Suprapubic skin (tissue), 4 donors: Measurements from ENCODE around the gene GPR22. TPM values are rescaled to one million over a fixed set of nuclear protein-coding genes. Genes with fewer than 3 reads are reported as not detected.

Source experiments
- DNase-seq, 2 donors: peaks; one replicate each; pipeline ENCODE4 v3.0.0-alpha.2; 2019; ENCODE audit warnings: low spot score in 2 of 2
- H3K27ac ChIP-seq: fragments of 200-600 bp; sonication (generic); one replicate; pipeline ENCODE4 v1.5.1; 2019
- H3K27me3 ChIP-seq: fragments of 200-600 bp; sonication (generic); one replicate; pipeline ENCODE4 v1.5.1; 2019
- H3K36me3 ChIP-seq: fragments of 200-600 bp; sonication (generic); one replicate; pipeline ENCODE4 v1.5.1; 2019
- H3K4me1 ChIP-seq: fragments of 200-600 bp; sonication (generic); one replicate; pipeline ENCODE4 v1.5.1; 2019
- H3K4me3 ChIP-seq: fragments of 200-600 bp; sonication (generic); one replicate; pipeline ENCODE4 v1.5.1; 2019; ENCODE audit warnings: mild to moderate bottlenecking
- H3K9me3 ChIP-seq: fragments of 200-600 bp; sonication (generic); one replicate; pipeline ENCODE4 v1.5.1; 2019
- EP300 ChIP-seq: sonication (generic); formaldehyde crosslinking; IDR thresholded peaks from one replicate; pipeline ENCODE4 v1.6.1; 2017; ENCODE audit warnings: antibody characterized with exemption
- POLR2A ChIP-seq, 2 donors: fragments of 450-650 bp; IDR thresholded peaks; one replicate each; pipeline ENCODE4 v1.6.1; 2017; ENCODE audit warnings: antibody characterized with exemption in 2 of 2, mild to moderate bottlenecking in 2 of 2, moderate library complexity in 2 of 2
- POLR2AphosphoS5 ChIP-seq, 3 donors: sonication (generic); formaldehyde crosslinking; IDR thresholded peaks; one replicate each; pipeline ENCODE4 v1.6.1; 2017; ENCODE audit warnings: antibody characterized with exemption in 3 of 3
- WGBS: methylation state at CpG from one replicate; pipeline ENCODE4 v1.1.5; 2018; 5-methylcytosine and 5-hydroxymethylcytosine counted together
- total RNA-seq, 4 donors: library from RNA; depleted of rRNA; stranded (reverse); fragments of >200 nt; gene quantifications; one replicate each; pipeline ENCODE4 v1.1.0, GENCODE V29; 2016
- TF ChIP-seq, protein P1 (sequence below), 2 donors: fragments of 200-600 bp in 1 of 2; fragments of 450-650 bp in 1 of 2; sonication (generic) in 1 of 2; IDR thresholded peaks; one replicate each; pipeline ENCODE4 v1.5.1; 2016 to 2019; ENCODE audit warnings: antibody characterized with exemption in 2 of 2, mild to moderate bottlenecking in 1 of 2, moderate library complexity in 1 of 2

The GPR22 gene, protein sequence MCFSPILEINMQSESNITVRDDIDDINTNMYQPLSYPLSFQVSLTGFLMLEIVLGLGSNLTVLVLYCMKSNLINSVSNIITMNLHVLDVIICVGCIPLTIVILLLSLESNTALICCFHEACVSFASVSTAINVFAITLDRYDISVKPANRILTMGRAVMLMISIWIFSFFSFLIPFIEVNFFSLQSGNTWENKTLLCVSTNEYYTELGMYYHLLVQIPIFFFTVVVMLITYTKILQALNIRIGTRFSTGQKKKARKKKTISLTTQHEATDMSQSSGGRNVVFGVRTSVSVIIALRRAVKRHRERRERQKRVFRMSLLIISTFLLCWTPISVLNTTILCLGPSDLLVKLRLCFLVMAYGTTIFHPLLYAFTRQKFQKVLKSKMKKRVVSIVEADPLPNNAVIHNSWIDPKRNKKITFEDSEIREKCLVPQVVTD
- not detected for total RNA-seq

DNA sequence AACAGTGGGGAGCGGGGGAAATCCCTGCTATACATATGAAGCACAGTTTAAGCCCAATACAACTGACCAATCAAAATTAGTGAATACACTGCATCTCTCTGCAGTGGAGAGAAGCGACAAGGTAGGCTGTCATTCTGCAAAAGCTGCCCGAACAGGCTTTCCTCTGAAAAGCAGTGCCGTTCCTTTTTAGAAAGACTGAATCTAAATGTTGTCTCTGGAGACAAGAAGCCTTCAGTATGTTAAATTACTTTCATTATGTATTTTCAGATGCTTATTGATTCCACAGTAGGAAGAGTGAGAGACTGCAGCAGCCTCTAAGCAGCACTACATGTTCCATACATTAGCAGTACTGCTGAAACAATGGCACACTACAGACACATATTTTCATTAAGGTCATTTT, at the start of gene GPR22:
Gene GPR22, plus strand, starts transcription at position 129 of the 400 bp plus-strand sequence. CDS start 4,004 bp downstream, outside the sequence.
- H3K27me3 ChIP-seq = no peaks in the 10 kb centered on the region
- H3K4me1 ChIP-seq = no peaks in the 10 kb centered on the region
- no peak within 1 kb of the TSS for H3K27ac ChIP-seq
- no peak for DNase-seq
- H3K36me3 ChIP-seq = no peaks in the 10 kb centered on the region
- TF ChIP-seq POLR2AphosphoS5 (IDR thresholded peaks at IDR 0.05) = no peak
- no peak for TF ChIP-seq POLR2A (IDR thresholded peaks at IDR 0.05)
- no peak for TF ChIP-seq EP300
- TF ChIP-seq, protein P1, sequence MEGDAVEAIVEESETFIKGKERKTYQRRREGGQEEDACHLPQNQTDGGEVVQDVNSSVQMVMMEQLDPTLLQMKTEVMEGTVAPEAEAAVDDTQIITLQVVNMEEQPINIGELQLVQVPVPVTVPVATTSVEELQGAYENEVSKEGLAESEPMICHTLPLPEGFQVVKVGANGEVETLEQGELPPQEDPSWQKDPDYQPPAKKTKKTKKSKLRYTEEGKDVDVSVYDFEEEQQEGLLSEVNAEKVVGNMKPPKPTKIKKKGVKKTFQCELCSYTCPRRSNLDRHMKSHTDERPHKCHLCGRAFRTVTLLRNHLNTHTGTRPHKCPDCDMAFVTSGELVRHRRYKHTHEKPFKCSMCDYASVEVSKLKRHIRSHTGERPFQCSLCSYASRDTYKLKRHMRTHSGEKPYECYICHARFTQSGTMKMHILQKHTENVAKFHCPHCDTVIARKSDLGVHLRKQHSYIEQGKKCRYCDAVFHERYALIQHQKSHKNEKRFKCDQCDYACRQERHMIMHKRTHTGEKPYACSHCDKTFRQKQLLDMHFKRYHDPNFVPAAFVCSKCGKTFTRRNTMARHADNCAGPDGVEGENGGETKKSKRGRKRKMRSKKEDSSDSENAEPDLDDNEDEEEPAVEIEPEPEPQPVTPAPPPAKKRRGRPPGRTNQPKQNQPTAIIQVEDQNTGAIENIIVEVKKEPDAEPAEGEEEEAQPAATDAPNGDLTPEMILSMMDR (IDR thresholded peaks at IDR 0.05) = no peak
- 75% methylated on average over 4 of the region's 4 CpGs for WGBS
- no peaks in the 10 kb centered on the region for H3K9me3 ChIP-seq
- no peak within 1 kb of the TSS for H3K4me3 ChIP-seq

DNA sequence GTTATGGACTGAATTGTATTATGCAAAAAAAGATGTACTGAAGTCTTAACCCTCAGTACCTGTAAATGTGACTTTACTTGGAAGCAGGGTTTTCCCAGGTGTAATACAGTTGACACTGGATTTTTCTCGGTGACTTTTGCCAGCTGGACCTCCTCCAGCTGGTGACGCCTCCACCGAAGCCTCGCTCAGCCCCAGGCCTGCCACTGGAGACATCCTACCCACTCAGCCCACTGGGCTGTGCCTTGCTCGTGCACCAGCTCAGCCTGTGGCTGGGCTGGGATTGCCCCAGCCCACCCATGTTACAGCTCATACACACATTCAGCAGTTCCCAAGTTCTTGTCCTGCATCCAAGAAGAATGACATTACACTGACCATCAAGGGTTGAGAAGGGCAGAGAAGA, 42.4 kb upstream of the GPR22 start:
- H3K27ac ChIP-seq = no peak overlapping the region
- H3K9me3 ChIP-seq = no peaks in the 10 kb centered on the region
- no peaks in the 10 kb centered on the region for H3K36me3 ChIP-seq
- H3K4me1 ChIP-seq = no peaks in the 10 kb centered on the region
- no peak for DNase-seq
- 30% methylated on average over 5 of the region's 5 CpGs for WGBS
- no peak overlapping the region for H3K4me3 ChIP-seq
- no peaks in the 10 kb centered on the region for H3K27me3 ChIP-seq
- TF ChIP-seq EP300 (no peak), POLR2AphosphoS5 (IDR thresholded peaks at IDR 0.05) (no peak), POLR2A (IDR thresholded peaks at IDR 0.05) (no peak)
- TF ChIP-seq, protein P1 (IDR thresholded peaks at IDR 0.05) = no peak

DNA sequence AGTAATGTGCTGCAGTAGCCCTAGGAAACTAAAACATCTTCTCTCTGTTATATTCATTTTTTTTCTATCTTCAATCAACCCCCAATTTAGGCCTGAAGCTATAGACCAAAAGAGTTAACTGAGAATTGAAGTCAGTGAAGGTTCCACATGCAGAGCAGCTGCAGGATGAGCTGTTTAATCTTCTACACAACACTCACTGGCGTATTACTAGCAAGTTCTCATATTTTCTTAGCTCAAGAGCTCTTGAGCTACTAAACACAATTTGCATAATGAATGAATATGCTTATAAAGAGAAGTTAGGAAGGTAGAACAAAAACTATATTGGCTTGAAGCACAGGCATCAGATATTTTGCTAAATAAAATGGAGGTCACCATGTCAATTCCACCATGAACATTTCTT, 41.2 kb upstream of the GPR22 start:
- no peak for DNase-seq
- H3K4me3 ChIP-seq = no peak overlapping the region
- TF ChIP-seq EP300 = no peak
- TF ChIP-seq POLR2AphosphoS5 (IDR thresholded peaks at IDR 0.05) = no peak
- TF ChIP-seq POLR2A (IDR thresholded peaks at IDR 0.05) = no peak
- TF ChIP-seq, protein P1 (IDR thresholded peaks at IDR 0.05) = no peak

DNA sequence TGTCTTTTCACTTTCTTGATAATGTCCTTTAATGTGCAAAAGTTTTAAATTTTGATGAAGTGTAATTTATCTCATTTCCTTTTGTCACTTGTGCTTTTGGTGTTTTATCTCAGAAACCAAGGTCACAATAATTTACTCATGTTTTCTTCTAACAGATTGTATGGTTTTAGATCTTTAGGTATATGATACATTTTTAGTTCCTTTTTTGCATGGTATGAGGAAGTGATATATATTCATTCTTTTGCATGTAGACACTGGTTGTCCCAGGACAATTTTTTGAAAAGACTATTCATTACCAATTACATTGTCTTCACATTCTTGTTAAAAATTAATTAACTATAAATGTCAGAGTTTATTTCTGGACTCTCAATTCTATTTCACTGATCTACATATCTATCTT, 39.8 kb upstream of the GPR22 start:
- no peaks in the 10 kb centered on the region for H3K4me1 ChIP-seq
- no peaks in the 10 kb centered on the region for H3K27me3 ChIP-seq
- TF ChIP-seq, protein P1 (IDR thresholded peaks at IDR 0.05) = no peak
- no peak for TF ChIP-seq POLR2AphosphoS5 (IDR thresholded peaks at IDR 0.05)
- TF ChIP-seq EP300 = no peak
- TF ChIP-seq POLR2A (IDR thresholded peaks at IDR 0.05) = no peak
- peaks cover 6% of the 10 kb centered on the region for H3K9me3 ChIP-seq
- no peak for DNase-seq
- no peak overlapping the region for H3K4me3 ChIP-seq
- H3K27ac ChIP-seq = no peak overlapping the region
- no peaks in the 10 kb centered on the region for H3K36me3 ChIP-seq

More for the DNA sequence above, 41.2 kb upstream of the GPR22 start:
- H3K9me3 ChIP-seq = peaks cover 6% of the 10 kb centered on the region
- no peak overlapping the region for H3K27ac ChIP-seq
- H3K36me3 ChIP-seq = no peaks in the 10 kb centered on the region
- no peaks in the 10 kb centered on the region for H3K27me3 ChIP-seq
- 100% methylated on average over 1 of the region's 1 CpG for WGBS
- H3K4me1 ChIP-seq = no peaks in the 10 kb centered on the region

DNA sequence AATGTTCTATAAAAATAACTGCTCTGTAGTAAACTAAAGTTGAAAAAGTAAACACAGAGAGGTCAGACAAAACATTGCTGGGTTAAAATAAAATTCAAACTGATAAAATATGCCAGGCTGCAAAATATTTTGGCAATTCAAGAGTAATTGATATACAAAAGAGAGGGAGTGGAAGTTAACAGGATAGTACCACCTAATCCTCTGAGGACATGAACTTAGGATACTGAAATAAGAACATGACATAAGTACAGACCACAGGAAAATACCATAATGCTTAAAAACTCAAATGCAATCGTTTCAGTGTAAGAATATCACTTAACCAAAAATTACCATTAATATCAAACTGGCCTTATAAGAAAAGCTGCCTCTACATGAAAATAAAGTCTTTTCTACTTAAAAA, 37.6 kb upstream of the GPR22 start:
- TF ChIP-seq, protein P1 (IDR thresholded peaks at IDR 0.05) = no peak
- TF ChIP-seq EP300 = no peak
- TF ChIP-seq POLR2AphosphoS5 (IDR thresholded peaks at IDR 0.05) = no peak
- TF ChIP-seq POLR2A (IDR thresholded peaks at IDR 0.05) = no peak
- Histone ChIP-seq H3K27ac (no peak overlapping the region), H3K4me1 (no peaks in the 10 kb centered on the region), H3K27me3 (no peaks in the 10 kb centered on the region), H3K4me3 (no peak overlapping the region), H3K36me3 (no peaks in the 10 kb centered on the region), H3K9me3 (peaks cover 6% of the 10 kb centered on the region)
- no peak for DNase-seq
- 83% methylated on average over 1 of the region's 1 CpG for WGBS
